GM08714 (cell line): ENCODE results near the gene CNTNAP2.
"Not testable (repeated sequence)": the region's sequence is repeated elsewhere in the genome, so short reads cannot be mapped to it uniquely, and the experiment has no call there.

ENCODE experiments used
- H3K4me3 ChIP-seq: fragments of 200-500 bp; sonication (Bioruptor generic); 2 replicates; pipeline ENCODE4 v1.5.1; 2014; ENCODE audit warnings: mild to moderate bottlenecking, low read length, inconsistent platforms
- ZNF274 ChIP-seq: IDR thresholded peaks from 2 replicates; pipeline ENCODE4 v1.6.1; 2012; ENCODE audit warnings: mild to moderate bottlenecking, low read depth, low read length

The CNTNAP2 gene

GRCh38 chr7:148445260-148446044 is 2328.9 kb downstream of the CNTNAP2 start:
- no peak for TF ChIP-seq ZNF274
- no peak overlapping the region for H3K4me3 ChIP-seq

- no peak for TF ChIP-seq ZNF274
- H3K4me3 ChIP-seq: no peak overlapping the region
Measured at GRCh38 chr7:148447221-148447849, 2330.7 kb downstream of the CNTNAP2 start.

GRCh38 chr7:148451526-148451925 is 2334.9 kb downstream of the CNTNAP2 start:
- not testable (repeated sequence) for H3K4me3 ChIP-seq

GRCh38 chr7:148456351-148456750 is 2339.8 kb downstream of the CNTNAP2 start:
- no peak for TF ChIP-seq ZNF274
- H3K4me3 ChIP-seq: no peak overlapping the region

GRCh38 chr7:148457310-148457921 is 2340.8 kb downstream of the CNTNAP2 start:
- no peak for TF ChIP-seq ZNF274
- no peak overlapping the region for H3K4me3 ChIP-seq

- no peak for TF ChIP-seq ZNF274
- H3K4me3 ChIP-seq: no peak overlapping the region
Measured at GRCh38 chr7:148458263-148458662, 2341.7 kb downstream of the CNTNAP2 start.

- H3K4me3 ChIP-seq: no peak overlapping the region
- TF ChIP-seq ZNF274: no peak
Measured at GRCh38 chr7:148461392-148462179, 2345.0 kb downstream of the CNTNAP2 start.

GRCh38 chr7:148462774-148463173 is 2346.2 kb downstream of the CNTNAP2 start:
- not testable (repeated sequence) for H3K4me3 ChIP-seq

- no peak for TF ChIP-seq ZNF274
- H3K4me3 ChIP-seq: no peak overlapping the region
Measured at GRCh38 chr7:148463210-148463609, 2346.6 kb downstream of the CNTNAP2 start.

GRCh38 chr7:148464947-148465346 is 2348.3 kb downstream of the CNTNAP2 start:
- no peak overlapping the region for H3K4me3 ChIP-seq
- TF ChIP-seq ZNF274: no peak

GRCh38 chr7:148465441-148465840 is 2348.8 kb downstream of the CNTNAP2 start:
- not testable (repeated sequence) for H3K4me3 ChIP-seq

- H3K4me3 ChIP-seq: no peak overlapping the region
Measured at GRCh38 chr7:148466120-148466519, 2349.5 kb downstream of the CNTNAP2 start.

GRCh38 chr7:148468700-148469098 is 2352.1 kb downstream of the CNTNAP2 start:
- no peak overlapping the region for H3K4me3 ChIP-seq
- no peak for TF ChIP-seq ZNF274

More at GRCh38 chr7:148466120-148466519, 2349.5 kb downstream of the CNTNAP2 start:
- no peak for TF ChIP-seq ZNF274
